LNCAP (cell line): ENCODE results near the gene PTPRN2.

Experiments
- TF ChIP-seq, protein P1 (sequence below): fragments of 450-650 bp; IDR thresholded peaks from 2 replicates; pipeline ENCODE4 v1.5.1; 2017; ENCODE audit warnings: mild to moderate bottlenecking

Gene PTPRN2

DNA sequence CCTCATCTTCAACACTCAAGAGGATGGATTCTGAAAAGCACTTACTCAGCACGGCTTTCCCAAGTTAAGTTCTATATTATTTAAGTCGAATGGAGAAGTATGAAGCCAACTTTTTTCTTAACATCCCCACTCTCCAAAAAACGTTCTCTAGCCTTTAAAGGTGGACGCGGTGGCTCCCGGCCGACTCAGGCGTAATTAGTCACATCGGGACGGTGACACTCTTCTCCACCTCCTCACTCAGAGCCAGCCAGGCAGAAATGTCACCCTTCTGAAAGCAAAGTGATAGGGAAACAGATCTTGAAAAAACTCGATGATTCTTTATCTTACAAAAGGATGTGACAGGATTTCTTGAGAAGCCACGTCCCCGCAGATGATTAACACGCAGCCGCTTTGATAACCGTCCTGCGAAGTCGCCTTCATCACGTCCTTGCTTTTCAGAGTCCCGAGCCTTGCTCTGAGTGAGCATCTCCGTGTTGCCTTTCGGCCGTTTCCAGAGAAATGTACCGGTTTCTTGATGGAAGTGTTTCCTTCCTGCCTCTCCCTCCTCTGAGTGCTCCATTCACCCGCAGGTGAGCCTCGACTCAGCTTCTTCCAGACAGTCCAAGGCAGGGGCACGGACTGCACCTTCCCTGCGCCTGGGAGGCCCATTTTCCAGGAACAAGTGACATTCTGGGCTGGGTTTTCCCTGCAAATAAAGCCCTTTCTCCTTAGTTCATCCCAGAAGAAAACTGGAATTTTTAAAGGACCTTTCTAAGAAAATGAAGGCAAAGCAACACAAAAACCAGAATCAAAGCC, 936.1 kb downstream of the PTPRN2 start:
- TF ChIP-seq, protein P1, sequence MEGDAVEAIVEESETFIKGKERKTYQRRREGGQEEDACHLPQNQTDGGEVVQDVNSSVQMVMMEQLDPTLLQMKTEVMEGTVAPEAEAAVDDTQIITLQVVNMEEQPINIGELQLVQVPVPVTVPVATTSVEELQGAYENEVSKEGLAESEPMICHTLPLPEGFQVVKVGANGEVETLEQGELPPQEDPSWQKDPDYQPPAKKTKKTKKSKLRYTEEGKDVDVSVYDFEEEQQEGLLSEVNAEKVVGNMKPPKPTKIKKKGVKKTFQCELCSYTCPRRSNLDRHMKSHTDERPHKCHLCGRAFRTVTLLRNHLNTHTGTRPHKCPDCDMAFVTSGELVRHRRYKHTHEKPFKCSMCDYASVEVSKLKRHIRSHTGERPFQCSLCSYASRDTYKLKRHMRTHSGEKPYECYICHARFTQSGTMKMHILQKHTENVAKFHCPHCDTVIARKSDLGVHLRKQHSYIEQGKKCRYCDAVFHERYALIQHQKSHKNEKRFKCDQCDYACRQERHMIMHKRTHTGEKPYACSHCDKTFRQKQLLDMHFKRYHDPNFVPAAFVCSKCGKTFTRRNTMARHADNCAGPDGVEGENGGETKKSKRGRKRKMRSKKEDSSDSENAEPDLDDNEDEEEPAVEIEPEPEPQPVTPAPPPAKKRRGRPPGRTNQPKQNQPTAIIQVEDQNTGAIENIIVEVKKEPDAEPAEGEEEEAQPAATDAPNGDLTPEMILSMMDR = no peak

DNA sequence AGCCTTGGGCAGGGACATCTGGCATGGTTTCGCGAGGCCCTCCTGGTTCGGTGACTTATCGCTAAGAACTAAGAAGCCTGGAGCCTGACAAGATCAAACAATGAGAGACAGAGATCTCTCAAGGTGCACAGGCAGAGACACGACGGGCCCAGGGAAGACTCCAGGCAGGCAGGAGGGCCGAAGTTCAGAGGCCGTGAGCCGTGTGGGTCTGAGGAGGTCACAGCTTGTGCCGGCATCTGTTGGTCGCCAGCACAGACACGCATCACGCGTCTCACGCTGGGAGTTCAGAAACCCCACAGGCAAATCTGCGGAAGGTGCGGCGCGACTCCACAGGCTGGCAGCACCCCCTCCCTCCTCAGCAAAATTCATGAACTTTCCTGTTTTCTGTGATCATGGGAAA, 936.8 kb downstream of the PTPRN2 start:
- TF ChIP-seq, protein P1 = no peak

DNA sequence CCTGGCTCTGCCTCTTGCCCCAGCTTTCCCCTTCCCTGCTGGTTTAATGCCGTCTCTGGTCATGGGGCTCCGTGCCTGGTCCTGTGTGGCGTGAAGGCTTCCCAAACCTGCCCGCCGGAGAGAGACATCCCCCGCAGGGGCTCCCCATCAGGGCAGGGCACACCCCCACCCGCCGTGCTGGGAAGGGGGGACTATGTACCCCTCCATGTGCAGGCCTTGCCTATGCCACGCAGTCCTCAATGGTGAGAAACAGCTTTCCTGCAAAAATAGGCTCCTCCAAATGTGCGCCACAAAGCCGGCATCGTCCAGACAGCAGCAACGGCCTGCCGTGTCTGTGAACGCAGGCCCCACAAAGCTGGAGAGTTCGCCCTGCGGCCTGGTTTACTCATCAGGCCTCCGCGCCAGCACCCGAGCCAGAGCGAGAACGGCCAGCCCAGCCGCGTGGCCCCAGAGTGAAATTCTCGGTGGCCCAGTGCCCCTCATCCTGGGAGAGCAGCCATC, 937.4 kb downstream of the PTPRN2 start:
- TF ChIP-seq, protein P1 = no peak

DNA sequence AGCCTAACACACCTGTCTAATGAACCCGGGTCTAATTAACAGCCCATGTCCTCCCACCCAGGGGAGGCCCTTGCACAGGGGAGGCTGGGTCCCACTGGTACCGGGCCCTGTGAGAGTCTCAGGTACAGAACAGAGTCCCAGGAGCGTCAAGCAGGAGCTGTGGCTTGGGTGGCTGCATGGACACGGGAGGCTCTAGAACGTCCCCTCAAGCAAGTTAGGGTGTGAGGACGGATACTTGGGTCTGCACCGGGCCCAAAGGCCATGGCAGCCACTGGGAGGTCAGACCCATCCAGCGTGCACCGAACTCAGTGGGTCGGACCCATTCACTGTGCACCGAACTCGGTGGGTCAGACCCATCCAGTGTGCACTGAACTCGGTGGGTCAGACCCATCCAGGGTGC, 941.1 kb downstream of the PTPRN2 start:
- TF ChIP-seq, protein P1 = no peak

DNA sequence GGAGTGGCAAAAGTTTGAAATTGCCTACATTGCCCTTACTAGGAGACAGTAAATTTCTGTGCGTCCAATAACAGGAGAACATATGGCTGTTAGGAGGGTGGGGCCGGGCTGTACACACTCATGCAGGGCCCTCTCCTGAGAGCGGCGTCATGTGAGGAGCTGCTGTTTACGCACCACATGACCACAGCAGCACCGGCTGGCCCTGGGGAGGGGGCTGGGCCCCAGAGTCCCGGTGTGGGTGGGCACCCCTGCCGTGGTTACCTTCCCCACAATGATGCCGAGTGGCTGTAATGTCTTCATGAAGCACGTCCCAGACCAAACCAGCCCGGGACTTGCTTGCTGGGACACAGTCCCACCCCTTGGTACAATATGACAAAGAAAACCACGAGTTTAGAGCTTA, 942.1 kb downstream of the PTPRN2 start:
- TF ChIP-seq, protein P1 = no peak

DNA sequence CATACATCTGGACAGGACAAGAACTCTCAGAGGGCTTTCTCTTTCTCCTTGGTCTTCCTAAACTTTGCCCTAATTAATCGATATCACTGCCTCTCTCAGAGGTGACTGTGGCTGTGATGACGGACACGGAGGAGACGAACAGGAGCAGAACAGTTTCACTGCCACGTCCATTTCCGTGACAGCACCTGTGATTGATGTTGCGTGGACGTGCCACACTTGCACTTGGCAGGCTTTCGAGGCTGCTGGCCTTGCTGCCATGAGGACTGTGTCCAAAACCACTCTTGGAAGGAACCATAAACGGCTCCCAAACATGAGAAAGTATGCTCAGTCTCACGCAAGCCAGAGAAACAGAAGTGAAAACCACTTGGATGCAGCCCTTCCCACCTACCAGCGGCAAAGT, 942.7 kb downstream of the PTPRN2 start:
- TF ChIP-seq, protein P1 = no peak

DNA sequence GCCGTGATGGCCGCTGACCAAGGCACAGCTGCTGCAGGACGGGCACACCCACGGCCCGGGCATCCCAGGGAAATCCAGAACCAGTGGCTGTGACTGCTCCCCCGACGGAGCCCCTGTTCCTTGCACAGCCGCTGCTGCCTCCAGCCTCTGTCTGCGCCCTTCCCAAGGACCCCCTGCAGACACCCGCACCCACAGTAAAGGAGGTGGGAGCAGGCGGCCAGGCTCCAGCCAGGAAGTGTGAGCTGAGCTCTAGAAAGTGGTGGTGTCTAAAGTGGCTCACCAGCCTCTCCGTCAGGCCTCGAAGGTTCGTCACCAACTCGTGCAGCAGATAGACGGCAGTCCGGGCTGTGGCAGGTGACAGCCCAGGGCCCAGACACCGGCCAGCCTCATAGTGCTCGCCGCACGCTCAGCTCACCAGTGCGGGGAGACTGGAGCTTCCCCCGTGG, 944.1 kb downstream of the PTPRN2 start:
- TF ChIP-seq, protein P1 = no peak
